Measurements from ENCODE around the gene TMA7.

- TF ChIP-seq POLR2AphosphoS5 (IDR thresholded peaks at IDR 0.05; ENCODE audit: low read depth, low read length) (no peak), POLR2A (IDR thresholded peaks at IDR 0.05; ENCODE audit: low read depth, low read length) (no peak), SPI1 (IDR thresholded peaks at IDR 0.05; ENCODE audit: low read depth, low read length) (no peak), TAF1 (IDR thresholded peaks at IDR 0.05; ENCODE audit: low read depth, low read length) (no peak)
Observed at GRCh38 chr3:48434591-48435222, 5.3 kb upstream of the TMA7 start.
